ENCODE data around the gene WWC2.

GRCh38 chr4:183161630-183162029 lies 62.6 kb downstream of the WWC2 start:
- TF ChIP-seq POLR2AphosphoS5 (IDR thresholded peaks at IDR 0.05; ENCODE audit: low read depth) (no peak), EZH2phosphoT487 (IDR thresholded peaks at IDR 0.05; ENCODE audit: unreplicated experiment) (no peak), CREB1 (CRISPR knock-in tag; IDR thresholded peaks at IDR 0.05; ENCODE audit: low read depth) (no peak), CTCF (conservative IDR thresholded peaks at IDR 0.05; ENCODE audit: low read depth in 2 of 2) (no peak), JUNB (IDR thresholded peaks at IDR 0.05; ENCODE audit: unreplicated experiment) (no peak)
